GM13976 (cell line): ENCODE measurements around the gene ALAD.
"Not testable (repeated sequence)": the region's sequence is repeated elsewhere in the genome, so short reads cannot be mapped to it uniquely, and the experiment has no call there.

Source experiments
- DNase-seq: peaks from one replicate; pipeline ENCODE4 v3.0.0; 2012; ENCODE audit warnings: low spot score
- CTCF ChIP-seq: IDR thresholded peaks from 2 replicates; pipeline ENCODE4 v1.5.1; 2012; ENCODE audit warnings: borderline replicate concordance, mild to moderate bottlenecking; ENCODE audit not compliant: insufficient read depth; ENCODE audit errors: extremely low read depth, missing control alignments, control extremely low read depth
- in situ Hi-C: fragments of 300-500 bp; cut with MboI; formaldehyde crosslinking; loops from one replicate; pipeline ENCODE4 v1.12.0; 2022; ENCODE audit warnings: low sequenced_read_pairs, mixed read lengths, inconsistent platforms; ENCODE audit not compliant: unreplicated experiment

The ALAD gene

GRCh38 chr9:113410207-113410864, 9.3 kb upstream of the ALAD start, which contains the start of the genes C9orf43 and POLE3:
Gene C9orf43 (plus strand): TSS chr9:113410747. CDS start chr9:113413494, 2,747 bp downstream.
Gene POLE3 (minus strand): TSS chr9:113410675. CDS start chr9:113410293, 382 bp downstream.
- peak; percentile 94 for DNase-seq
- TF ChIP-seq CTCF: no peak
- in situ Hi-C loops: no loop called here

GRCh38 chr9:113409883-113410206, 8.8 kb upstream of the ALAD start:
- in situ Hi-C loops: no loop called here
- no peak for DNase-seq
- no peak for TF ChIP-seq CTCF

- in situ Hi-C loops: no loop called here
- no peak for DNase-seq
- TF ChIP-seq CTCF: no peak
Measured at GRCh38 chr9:113409481-113409880, 8.4 kb upstream of the ALAD start.

DNA sequence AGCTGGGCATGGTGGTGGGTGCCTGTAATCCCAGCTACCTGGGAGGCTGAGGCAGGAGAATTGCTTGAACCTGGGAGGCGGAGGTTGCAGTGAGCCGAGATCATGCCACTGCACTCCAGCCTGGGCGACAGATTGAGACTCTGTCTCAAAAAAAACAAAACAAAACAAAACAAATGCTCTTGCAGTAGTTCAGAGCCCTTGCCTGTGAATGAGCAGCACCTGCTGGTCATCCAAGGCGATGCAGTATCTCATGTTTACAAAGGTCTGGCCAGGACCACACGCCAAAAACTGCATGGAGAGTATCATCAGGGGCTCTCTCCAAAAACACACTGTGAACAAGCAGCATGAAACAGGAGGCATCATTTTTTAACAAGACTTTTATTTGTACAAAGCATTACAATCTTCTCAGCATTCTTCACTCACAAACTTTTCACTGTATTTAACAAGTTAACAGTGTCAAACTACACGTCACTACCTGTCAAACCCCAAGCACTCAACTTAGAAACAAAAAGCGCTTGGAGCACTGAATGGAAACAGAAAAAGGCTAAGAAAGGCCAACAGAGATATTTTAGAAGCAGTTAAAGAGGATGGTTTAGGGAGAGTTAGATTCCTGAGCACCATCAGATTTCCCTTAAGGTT, 5.9 kb upstream of the ALAD start:
- DNase-seq: peak; percentile 56

DNA sequence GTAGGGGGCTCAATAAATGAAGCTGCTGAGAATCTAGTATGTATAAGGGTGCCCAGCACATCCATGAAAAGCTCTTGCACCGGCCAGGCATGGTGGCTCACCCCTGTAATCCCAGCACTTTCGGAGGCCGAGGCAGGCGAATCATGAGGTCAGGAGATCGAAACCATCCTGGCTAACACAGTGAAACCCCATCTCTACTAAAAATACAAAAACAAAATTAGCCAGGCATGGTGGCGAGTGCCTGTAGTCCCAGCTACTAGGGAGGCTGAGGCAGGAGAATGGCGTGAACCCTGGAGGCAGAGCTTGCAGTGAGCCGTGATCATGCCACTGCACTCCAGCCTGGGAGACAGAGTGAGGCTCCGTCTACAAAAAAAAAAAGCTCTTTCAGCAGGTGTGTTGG, 5.3 kb upstream of the ALAD start:
- DNase-seq, in situ Hi-C loops: not testable (repeated sequence)

More for the DNA sequence above, 5.9 kb upstream of the ALAD start:
- peak; percentile 95 for TF ChIP-seq CTCF
- in situ Hi-C loops: not testable (repeated sequence)

DNA sequence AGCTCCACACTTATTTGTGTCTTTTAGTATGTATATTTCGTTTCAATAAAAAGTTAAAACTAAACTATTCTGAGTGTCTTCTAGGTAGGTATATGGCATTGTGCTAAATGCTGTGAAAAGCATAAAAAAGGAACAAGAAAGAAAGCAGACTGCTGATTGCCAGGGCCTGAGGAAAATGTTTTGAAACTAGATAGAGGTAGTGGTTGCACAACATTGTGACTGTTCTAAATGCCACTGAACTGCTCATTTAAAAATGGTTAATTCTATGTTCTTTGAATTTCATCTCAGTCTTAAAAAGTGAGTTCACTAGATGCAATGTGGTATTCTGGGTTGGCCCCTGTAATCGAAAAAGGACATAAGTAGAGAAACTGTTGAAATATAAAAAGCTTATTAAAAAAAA, 2.6 kb upstream of the ALAD start:
- in situ Hi-C loops: no loop called here
- TF ChIP-seq CTCF: no peak
- DNase-seq: no peak

DNA sequence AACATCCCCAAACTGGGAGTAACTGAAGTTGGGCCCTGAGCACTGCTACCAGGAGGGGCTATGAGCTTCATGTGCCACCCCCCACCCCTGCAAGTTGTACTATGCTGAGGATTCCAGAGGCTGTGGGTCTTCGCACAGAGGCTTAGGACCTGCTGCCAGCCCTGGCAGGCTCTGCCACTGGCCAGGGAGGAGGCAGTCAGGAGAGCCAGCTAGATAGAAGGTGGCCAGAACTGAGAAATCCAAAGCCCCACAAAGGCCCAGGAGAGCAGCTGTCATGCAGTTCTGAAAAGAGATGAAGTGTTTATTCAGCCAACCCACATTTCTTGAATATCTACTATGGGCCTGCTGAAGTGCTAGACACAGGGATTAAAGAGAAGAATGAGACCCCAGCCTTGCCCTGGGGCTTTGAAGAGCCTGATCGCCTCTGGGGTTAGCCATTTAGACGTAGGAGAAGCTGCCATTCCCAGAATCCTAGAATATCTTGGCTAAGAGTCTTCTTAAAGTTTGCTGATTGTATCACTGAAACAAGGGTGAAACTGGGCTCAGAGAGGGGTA, 1.4 kb downstream of the ALAD start:
- no peak for TF ChIP-seq CTCF
- DNase-seq: no peak
- in situ Hi-C loops: no loop called here
